Stomach (tissue), 4 donors: ENCODE data around the gene USP3.

Source experiments
- EP300 ChIP-seq: sonication (generic); formaldehyde crosslinking; IDR thresholded peaks from one replicate; pipeline ENCODE4 v1.6.1; 2017; ENCODE audit warnings: antibody characterized with exemption
- POLR2A ChIP-seq, 4 donors: fragments of 450-650 bp; IDR thresholded peaks; one replicate each; pipeline ENCODE4 v1.6.1; 2016; ENCODE audit warnings: antibody characterized with exemption in 4 of 4, control low read depth in 2 of 4, mild to moderate bottlenecking in 1 of 4, moderate library complexity in 1 of 4
- POLR2AphosphoS5 ChIP-seq, 3 donors: sonication (generic); formaldehyde crosslinking; IDR thresholded peaks; one replicate each; pipeline ENCODE4 v1.6.1; 2016; ENCODE audit warnings: antibody characterized with exemption in 3 of 3
- TF ChIP-seq, protein P1 (sequence below), 7 experiments: fragments of 450-650 bp in 4 of 7; fragments of 200-600 bp in 3 of 7; sonication (generic) in 3 of 7; IDR thresholded peaks; one replicate each; pipeline ENCODE4 v1.5.1; 2016 to 2019; ENCODE audit warnings: antibody characterized with exemption in 7 of 7, control low read depth in 2 of 7, mild to moderate bottlenecking in 1 of 7

- TF ChIP-seq, protein P1, sequence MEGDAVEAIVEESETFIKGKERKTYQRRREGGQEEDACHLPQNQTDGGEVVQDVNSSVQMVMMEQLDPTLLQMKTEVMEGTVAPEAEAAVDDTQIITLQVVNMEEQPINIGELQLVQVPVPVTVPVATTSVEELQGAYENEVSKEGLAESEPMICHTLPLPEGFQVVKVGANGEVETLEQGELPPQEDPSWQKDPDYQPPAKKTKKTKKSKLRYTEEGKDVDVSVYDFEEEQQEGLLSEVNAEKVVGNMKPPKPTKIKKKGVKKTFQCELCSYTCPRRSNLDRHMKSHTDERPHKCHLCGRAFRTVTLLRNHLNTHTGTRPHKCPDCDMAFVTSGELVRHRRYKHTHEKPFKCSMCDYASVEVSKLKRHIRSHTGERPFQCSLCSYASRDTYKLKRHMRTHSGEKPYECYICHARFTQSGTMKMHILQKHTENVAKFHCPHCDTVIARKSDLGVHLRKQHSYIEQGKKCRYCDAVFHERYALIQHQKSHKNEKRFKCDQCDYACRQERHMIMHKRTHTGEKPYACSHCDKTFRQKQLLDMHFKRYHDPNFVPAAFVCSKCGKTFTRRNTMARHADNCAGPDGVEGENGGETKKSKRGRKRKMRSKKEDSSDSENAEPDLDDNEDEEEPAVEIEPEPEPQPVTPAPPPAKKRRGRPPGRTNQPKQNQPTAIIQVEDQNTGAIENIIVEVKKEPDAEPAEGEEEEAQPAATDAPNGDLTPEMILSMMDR (IDR thresholded peaks at IDR 0.05) = no peak
- TF ChIP-seq POLR2A (IDR thresholded peaks at IDR 0.05) = no peak
- TF ChIP-seq EP300 = no peak
- no peak for TF ChIP-seq POLR2AphosphoS5 (IDR thresholded peaks at IDR 0.05)
Measured at GRCh38 chr15:63564093-63564492, 59.7 kb downstream of the USP3 start.
